Naive thymus-derived CD4-positive, alpha-beta T cell (primary cell): ENCODE measurements around the gene IGSF22. TPM values are rescaled to one million over a fixed set of nuclear protein-coding genes. Genes with fewer than 3 reads are reported as not detected.

ENCODE experiments used
- ATAC-seq: fragments of 150-1000 bp; cut with Tn5 transposase; 2 replicates; pipeline ENCODE4 v1.10.0; 2021; ENCODE audit warnings: mild to moderate bottlenecking, moderate library complexity
- CTCF ChIA-PET: fragments of 350-600 bp; sonication (Branson Sonifier 250); formaldehyde crosslinking; loops from one replicate; lab custom pipeline; 2021; ENCODE audit warnings: antibody characterized with exemption; lab: Charles Lee
- POLR2A ChIA-PET: fragments of 350-600 bp; sonication (Branson Sonifier 250); formaldehyde crosslinking; loops from one replicate; lab custom pipeline; 2021; ENCODE audit warnings: antibody characterized with exemption, inconsistent platforms; lab: Charles Lee
- DNase-seq, 9 donors: peaks; one replicate each; pipeline versions ENCODE4 v3.0.0 to v3.0.0-alpha.2; 2020 to 2022; ENCODE audit warnings: mixed read lengths in 1 of 9
- H3K27ac ChIP-seq: one replicate; pipeline ENCODE4 v1.7.0; 2013; ENCODE audit warnings: mild to moderate bottlenecking, low read depth, low read length, moderate library complexity
- H3K27me3 ChIP-seq, 2 donors: one replicate each; pipeline ENCODE4 v1.7.0; 2013; ENCODE audit warnings: low read length in 2 of 2, mild to moderate bottlenecking in 2 of 2, moderate library complexity in 2 of 2; ENCODE audit not compliant: control insufficient read depth in 2 of 2, insufficient read depth in 2 of 2
- H3K36me3 ChIP-seq, 3 experiments: 1 replicate in 2 of 3; 2 replicates in 1 of 3; pipeline ENCODE4 v1.7.0; 2013; ENCODE audit warnings: low read length in 3 of 3, mild to moderate bottlenecking in 3 of 3, moderate library complexity in 1 of 3; ENCODE audit not compliant: insufficient read depth in 3 of 3, control insufficient read depth in 2 of 3
- H3K4me1 ChIP-seq, 2 donors: one replicate each; pipeline ENCODE4 v1.7.0; 2013; ENCODE audit warnings: low read length in 2 of 2, mild to moderate bottlenecking in 2 of 2, moderate library complexity in 1 of 2; ENCODE audit not compliant: control insufficient read depth in 2 of 2, insufficient read depth in 2 of 2
- H3K4me3 ChIP-seq: 2 replicates; pipeline ENCODE4 v1.7.0; 2013; ENCODE audit warnings: mild to moderate bottlenecking, low read length
- H3K9me3 ChIP-seq, 3 experiments: 1 replicate in 2 of 3; 2 replicates in 1 of 3; pipeline ENCODE4 v1.7.0; 2013; ENCODE audit warnings: low read length in 3 of 3; ENCODE audit not compliant: control insufficient read depth in 2 of 3
- H3K27ac Mint-ChIP-seq, 9 donors: one replicate each; pipeline ENCODE4 v1.8.0; 2020 to 2022; ENCODE audit warnings: mixed read lengths in 9 of 9, mild to moderate bottlenecking in 8 of 9, moderate library complexity in 5 of 9, inconsistent platforms in 2 of 9
- H3K27me3 Mint-ChIP-seq, 5 donors: one replicate each; pipeline ENCODE4 v1.8.0; 2021 to 2022; ENCODE audit warnings: mixed read lengths in 5 of 5, mild to moderate bottlenecking in 1 of 5
- H3K36me3 Mint-ChIP-seq, 5 donors: one replicate each; pipeline ENCODE4 v1.8.0; 2020 to 2022; ENCODE audit warnings: mixed read lengths in 5 of 5, mild to moderate bottlenecking in 3 of 5, inconsistent platforms in 1 of 5
- H3K4me1 Mint-ChIP-seq, 7 donors: one replicate each; pipeline ENCODE4 v1.8.0; 2020 to 2022; ENCODE audit warnings: mixed read lengths in 7 of 7, mild to moderate bottlenecking in 3 of 7, inconsistent platforms in 1 of 7
- H3K4me3 Mint-ChIP-seq, 10 donors: one replicate each; pipeline ENCODE4 v1.8.0; 2020 to 2022; ENCODE audit warnings: mild to moderate bottlenecking in 10 of 10, mixed read lengths in 10 of 10, moderate library complexity in 6 of 10, inconsistent platforms in 2 of 10
- H3K9me3 Mint-ChIP-seq, 11 donors: one replicate each; pipeline ENCODE4 v1.8.0; 2020 to 2022; ENCODE audit warnings: mixed read lengths in 11 of 11, mild to moderate bottlenecking in 4 of 11, inconsistent platforms in 1 of 11, moderate library complexity in 1 of 11
- intact Hi-C, 2 donors: fragments of 100-400 bp; cut with micrococcal nuclease; formaldehyde crosslinking; loops; one replicate each; pipeline ENCODE4 v1.15.1; 2023
- polyA plus RNA-seq, 2 donors: library from polyadenylated mRNA; unstranded; fragments of 300-500 nt; fragmentation: Illumina TruSeq; gene quantifications; one replicate each; pipeline ENCODE4 v1.2.3, GENCODE V29; 2021
- total RNA-seq, 6 experiments: library from RNA in 5 of 6; stranded (reverse) in 5 of 6; gene quantifications; 1 replicate in 5 of 6; 2 replicates in 1 of 6; pipeline ENCODE4 v1.2.3 and lab custom pipeline; 2021 to 2026

The IGSF22 gene
- total and polyA plus RNA-seq, 7 experiments from 2014 or later = 1.5 to 5.8 (median 2.6) TPM

- Mint-ChIP-seq H3K4me1 (peaks cover 4 to 15% (median 13%) of the 10 kb centered on the region in 7 donors), H3K9me3 (no peaks in the 10 kb centered on the region), H3K4me3 (no peak overlapping the region), H3K36me3 (no peaks in the 10 kb centered on the region), H3K27ac (peak overlapping the region in 1 of 9 donors; percentile 12), H3K27me3 (peaks cover 0 to 4% (median 0%) of the 10 kb centered on the region in 5 donors)
- ATAC-seq (no peak), DNase-seq (no peak)
- H3K36me3 ChIP-seq = no peaks in the 10 kb centered on the region
- no peaks in the 10 kb centered on the region for H3K27me3 ChIP-seq
- H3K9me3 ChIP-seq = no peaks in the 10 kb centered on the region
- no peak overlapping the region for H3K27ac ChIP-seq
- peaks cover 5 to 6% of the 10 kb centered on the region in 2 donors for H3K4me1 ChIP-seq
- intact Hi-C loops = loop anchor here in 1 of 2 donors (5.0 kb wide), 1 partner anchor 488 kb away; no protein-coding TSS in a partner anchor
- no peak overlapping the region for H3K4me3 ChIP-seq
- ChIA-PET CTCF (interaction anchor here (0.5 to 1.3 kb wide), 6 partner anchors 8 to 188 kb away, joined by 3 to 11 read pairs (median 4); no protein-coding TSS in a partner anchor), POLR2A (interaction anchor here (1.0 kb wide), 1 partner anchor 9 kb away, joined by 3 read pairs; no protein-coding TSS in a partner anchor)
These were observed 4.0 kb upstream of the IGSF22 start for GRCh38 chr11:18730020-18730419.

GRCh38 chr11:18729426-18729825, 3.4 kb upstream of the IGSF22 start:
- no peak for DNase-seq
- Histone ChIP-seq H3K27me3 (no peaks in the 10 kb centered on the region), H3K36me3 (no peaks in the 10 kb centered on the region), H3K27ac (no peak overlapping the region), H3K4me1 (peaks cover 5 to 6% of the 10 kb centered on the region in 2 donors), H3K9me3 (no peaks in the 10 kb centered on the region), H3K4me3 (no peak overlapping the region)
- ChIA-PET CTCF (interaction anchor here (0.6 to 1.3 kb wide), 6 partner anchors 10 to 333 kb away, joined by 3 to 11 read pairs (median 4); no protein-coding TSS in a partner anchor), POLR2A (no interaction called here)
- Mint-ChIP-seq H3K27ac (no peak overlapping the region), H3K9me3 (no peaks in the 10 kb centered on the region), H3K36me3 (no peaks in the 10 kb centered on the region), H3K4me3 (peak overlapping the region in 1 of 10 donors; percentile 39), H3K4me1 (peaks cover 4 to 15% (median 13%) of the 10 kb centered on the region in 7 donors), H3K27me3 (peaks cover 0 to 2% (median 0%) of the 10 kb centered on the region in 5 donors)
- intact Hi-C loops = no loop called here
- ATAC-seq = no peak

GRCh38 chr11:18728658-18729057, 2.7 kb upstream of the IGSF22 start:
- H3K36me3 ChIP-seq = no peaks in the 10 kb centered on the region
- ChIA-PET CTCF (interaction anchor here (0.6 to 2.0 kb wide), 6 partner anchors 9 to 480 kb away, joined by 3 to 13 read pairs (median 4); partner anchors contain the start of gene SAA2), POLR2A (interaction anchor here (0.6 to 1.6 kb wide), 3 partner anchors 25 to 188 kb away, joined by 3 to 6 read pairs (median 4); no protein-coding TSS in a partner anchor)
- Mint-ChIP-seq H3K36me3 (no peaks in the 10 kb centered on the region), H3K4me3 (no peak overlapping the region), H3K4me1 (peaks cover 4 to 15% (median 13%) of the 10 kb centered on the region in 7 donors), H3K27me3 (peaks cover 0 to 6% (median 0%) of the 10 kb centered on the region in 5 donors), H3K9me3 (no peaks in the 10 kb centered on the region), H3K27ac (no peak overlapping the region)
- peaks cover 5 to 6% of the 10 kb centered on the region in 2 donors for H3K4me1 ChIP-seq
- no peaks in the 10 kb centered on the region for H3K9me3 ChIP-seq
- H3K27me3 ChIP-seq = no peaks in the 10 kb centered on the region
- intact Hi-C loops = no loop called here
- ATAC-seq = no peak
- H3K27ac ChIP-seq = no peak overlapping the region
- H3K4me3 ChIP-seq = no peak overlapping the region
- DNase-seq = no peak

GRCh38 chr11:18727479-18728236, 1.7 kb upstream of the IGSF22 start:
- peaks cover 4 to 15% (median 13%) of the 10 kb centered on the region in 7 donors for H3K4me1 Mint-ChIP-seq
- Histone ChIP-seq H3K4me1 (peaks cover 5 to 6% of the 10 kb centered on the region in 2 donors), H3K36me3 (no peaks in the 10 kb centered on the region), H3K27me3 (no peaks in the 10 kb centered on the region), H3K4me3 (no peak overlapping the region), H3K9me3 (no peaks in the 10 kb centered on the region), H3K27ac (no peak overlapping the region)
- ATAC-seq = peak; percentile 80
- peaks cover 0 to 12% (median 0%) of the 10 kb centered on the region in 5 donors for H3K27me3 Mint-ChIP-seq
- peak in 8 of 9 donors; percentile 43 to 67 (median 56) for DNase-seq
- CTCF ChIA-PET = interaction anchor here (0.6 to 2.0 kb wide), 6 partner anchors 10 to 552 kb away, joined by 3 to 13 read pairs (median 4); partner anchors contain the start of gene SAA2
- peak overlapping the region in 5 of 9 donors; percentile 13 to 58 (median 43) for H3K27ac Mint-ChIP-seq
- no peaks in the 10 kb centered on the region for H3K36me3 Mint-ChIP-seq
- H3K4me3 Mint-ChIP-seq = peak overlapping the region in 4 of 10 donors; percentile 2 to 45 (median 20)
- no peaks in the 10 kb centered on the region for H3K9me3 Mint-ChIP-seq
- intact Hi-C loops = loop anchor here (1.0 kb wide), 2 partner anchors 187 to 612 kb away; no protein-coding TSS in a partner anchor
- POLR2A ChIA-PET = interaction anchor here (0.6 to 1.6 kb wide), 2 partner anchors 37 to 187 kb away, joined by 4 to 6 read pairs; no protein-coding TSS in a partner anchor

GRCh38 chr11:18723991-18724390, 2.0 kb downstream of the IGSF22 start:
- DNase-seq (no peak), ATAC-seq (no peak)
- Histone ChIP-seq H3K4me1 (peaks cover 5 to 10% of the 10 kb centered on the region in 2 donors), H3K9me3 (no peaks in the 10 kb centered on the region), H3K27me3 (no peaks in the 10 kb centered on the region), H3K36me3 (peaks cover 0 to 3% (median 0%) of the 10 kb centered on the region in 3 experiments), H3K4me3 (no peak overlapping the region), H3K27ac (no peak overlapping the region)
- peaks cover 0 to 22% (median 0%) of the 10 kb centered on the region in 5 donors for H3K27me3 Mint-ChIP-seq
- intact Hi-C loops = loop anchor here (2.0 to 5.0 kb wide), 6 partner anchors 135 to 712 kb away; partner anchors contain the start of genes TSG101 (in 2 of the 2), UEVLD (in 2 of the 2), GTF2H1 (in 1 of the 2) and HPS5 (in 1 of the 2)
- ChIA-PET CTCF (interaction anchor here (0.7 to 1.5 kb wide), 2 partner anchors 38 to 184 kb away, joined by 3 to 5 read pairs; no protein-coding TSS in a partner anchor), POLR2A (interaction anchor here (0.6 to 1.3 kb wide), 3 partner anchors 10 to 334 kb away, joined by 3 to 4 read pairs (median 3); no protein-coding TSS in a partner anchor)
- H3K4me1 Mint-ChIP-seq = peaks cover 13 to 25% (median 18%) of the 10 kb centered on the region in 7 donors
- H3K27ac Mint-ChIP-seq = peak overlapping the region in 1 of 9 donors; percentile 82
- H3K36me3 Mint-ChIP-seq = no peaks in the 10 kb centered on the region
- no peaks in the 10 kb centered on the region for H3K9me3 Mint-ChIP-seq
- H3K4me3 Mint-ChIP-seq = no peak overlapping the region

GRCh38 chr11:18722293-18722637, 3.7 kb downstream of the IGSF22 start:
- ChIA-PET CTCF (interaction anchor here (0.6 to 2.2 kb wide), 13 partner anchors 8 to 201 kb away, joined by 3 to 21 read pairs (median 4); partner anchors contain the start of genes SPTY2D1 and TMEM86A), POLR2A (interaction anchor here (0.6 to 1.9 kb wide), 13 partner anchors 9 to 908 kb away, joined by 3 to 10 read pairs (median 4); partner anchors contain the start of genes SPTY2D1, TMEM86A and TSG101)
- Mint-ChIP-seq H3K36me3 (no peaks in the 10 kb centered on the region), H3K27ac (peak overlapping the region in 3 of 9 donors; percentile 17 to 41 (median 39)), H3K9me3 (no peaks in the 10 kb centered on the region), H3K4me3 (peak overlapping the region; percentile 55 to 97 (median 90)), H3K27me3 (peaks cover 0 to 34% (median 0%) of the 10 kb centered on the region in 5 donors), H3K4me1 (peaks cover 8 to 15% (median 9%) of the 10 kb centered on the region in 7 donors)
- H3K36me3 ChIP-seq = peaks cover 0 to 3% (median 0%) of the 10 kb centered on the region in 3 experiments
- no peaks in the 10 kb centered on the region for H3K9me3 ChIP-seq
- no peak overlapping the region for H3K4me3 ChIP-seq
- no peak overlapping the region for H3K27ac ChIP-seq
- no peaks in the 10 kb centered on the region for H3K27me3 ChIP-seq
- peaks cover 0 to 5% of the 10 kb centered on the region in 2 donors for H3K4me1 ChIP-seq
- intact Hi-C loops = loop anchor here (2.0 to 5.0 kb wide), 6 partner anchors 133 to 710 kb away; partner anchors contain the start of genes TSG101 (in 2 of the 2), UEVLD (in 2 of the 2), GTF2H1 (in 1 of the 2) and HPS5 (in 1 of the 2)
- ATAC-seq (no peak), DNase-seq (no peak)
